CD4-positive, CD25-positive, alpha-beta regulatory T cell (primary cell): Measurements from ENCODE around the gene METTL14. TPM values are rescaled to one million over a fixed set of nuclear protein-coding genes. Genes with fewer than 3 reads are reported as not detected.

ENCODE experiments used
- ATAC-seq, 2 donors: fragments of 150-1000 bp; cut with Tn5 transposase; one replicate each; pipeline ENCODE4 v1.10.0; 2021; ENCODE audit warnings: low read depth in 2 of 2, moderate number of reproducible peaks in 2 of 2, moderate library complexity in 1 of 2
- DNase-seq, 3 donors: peaks; one replicate each; pipeline versions ENCODE4 v3.0.0 to v3.0.0-alpha.2; 2012 to 2022; ENCODE audit warnings: mixed read lengths in 1 of 3
- H3K27ac ChIP-seq: one replicate; pipeline ENCODE4 v1.7.0; 2013; ENCODE audit warnings: mild to moderate bottlenecking, low read length; ENCODE audit not compliant: insufficient read depth, poor library complexity, severe bottlenecking
- H3K27me3 ChIP-seq: one replicate; pipeline ENCODE4 v1.7.0; 2013; ENCODE audit warnings: low read length; ENCODE audit not compliant: control insufficient read depth, insufficient read depth
- H3K36me3 ChIP-seq: one replicate; pipeline ENCODE4 v1.7.0; 2013; ENCODE audit warnings: mild to moderate bottlenecking, low read length, moderate library complexity; ENCODE audit not compliant: control insufficient read depth, insufficient read depth
- H3K4me1 ChIP-seq: 2 replicates; pipeline ENCODE4 v1.7.0; 2013; ENCODE audit warnings: mild to moderate bottlenecking, low read length; ENCODE audit not compliant: insufficient read depth, control insufficient read depth, poor library complexity, severe bottlenecking
- H3K4me3 ChIP-seq: one replicate; pipeline ENCODE4 v1.7.0; 2013; ENCODE audit warnings: low read depth, mild to moderate bottlenecking, low read length, moderate library complexity
- H3K9me3 ChIP-seq, 2 experiments: 1 replicate in 1 of 2; 2 replicates in 1 of 2; pipeline ENCODE4 v1.7.0; 2013; ENCODE audit warnings: low read length in 2 of 2, mild to moderate bottlenecking in 1 of 2, moderate library complexity in 1 of 2; ENCODE audit not compliant: control insufficient read depth in 2 of 2
- H3K27ac Mint-ChIP-seq, 3 donors: one replicate each; pipeline ENCODE4 v1.8.0; 2020 to 2022; ENCODE audit warnings: mild to moderate bottlenecking in 3 of 3, mixed read lengths in 3 of 3, moderate library complexity in 2 of 3
- H3K27me3 Mint-ChIP-seq: one replicate; pipeline ENCODE4 v1.8.0; 2022; ENCODE audit warnings: mild to moderate bottlenecking, mixed read lengths
- H3K36me3 Mint-ChIP-seq: one replicate; pipeline ENCODE4 v1.8.0; 2020; ENCODE audit warnings: mixed read lengths
- H3K4me1 Mint-ChIP-seq, 4 donors: one replicate each; pipeline ENCODE4 v1.8.0; 2020 to 2022; ENCODE audit warnings: mixed read lengths in 4 of 4, mild to moderate bottlenecking in 1 of 4
- H3K4me3 Mint-ChIP-seq, 4 donors: one replicate each; pipeline ENCODE4 v1.8.0; 2020 to 2022; ENCODE audit warnings: mild to moderate bottlenecking in 4 of 4, mixed read lengths in 4 of 4, moderate library complexity in 3 of 4
- H3K9me3 Mint-ChIP-seq, 7 donors: one replicate each; pipeline ENCODE4 v1.8.0; 2020 to 2022; ENCODE audit warnings: mixed read lengths in 7 of 7, mild to moderate bottlenecking in 3 of 7, moderate library complexity in 2 of 7
- polyA plus RNA-seq, 4 donors: library from polyadenylated mRNA; unstranded; fragments of 300-500 nt; fragmentation: Illumina TruSeq; gene quantifications; one replicate each; pipeline ENCODE4 v1.2.3, GENCODE V29; 2021
- total RNA-seq: library from RNA; stranded (reverse); gene quantifications from one replicate; pipeline ENCODE4 v1.2.3, GENCODE V29; 2022

METTL14 gene
- total and polyA plus RNA-seq, 5 donors from 2014 or later = 36.4 to 52.3 (median 42.0) TPM

- peaks cover 6% of the 10 kb centered on the region for H3K36me3 ChIP-seq
- ATAC-seq = no peak
- peak in 1 of 3 donors; percentile 12 for DNase-seq
- peaks cover 6% of the 10 kb centered on the region for H3K36me3 Mint-ChIP-seq
- H3K27ac ChIP-seq = no peak overlapping the region
- peak overlapping the region in 3 of 4 donors; percentile 33 to 85 (median 85) for H3K4me3 Mint-ChIP-seq
- peaks cover 12% of the 10 kb centered on the region for H3K27me3 Mint-ChIP-seq
- H3K27me3 ChIP-seq = no peaks in the 10 kb centered on the region
- peaks cover 0 to 2% (median 0%) of the 10 kb centered on the region in 7 donors for H3K9me3 Mint-ChIP-seq
- H3K9me3 ChIP-seq = no peaks in the 10 kb centered on the region
- peaks cover 9 to 32% (median 25%) of the 10 kb centered on the region in 4 donors for H3K4me1 Mint-ChIP-seq
- H3K4me3 ChIP-seq = peak overlapping the region; percentile 7
- no peak overlapping the region for H3K27ac Mint-ChIP-seq
- H3K4me1 ChIP-seq = peaks cover 19% of the 10 kb centered on the region
These were observed 1.7 kb upstream of the METTL14 start for GRCh38 chr4:118683513-118683912.

- Histone ChIP-seq H3K36me3 (peaks cover 87% of the 10 kb centered on the region), H3K4me1 (no peaks in the 10 kb centered on the region), H3K27me3 (no peaks in the 10 kb centered on the region), H3K4me3 (no peak overlapping the region), H3K27ac (no peak overlapping the region), H3K9me3 (no peaks in the 10 kb centered on the region)
- Mint-ChIP-seq H3K9me3 (no peaks in the 10 kb centered on the region), H3K27ac (no peak overlapping the region), H3K4me1 (peaks cover 0 to 9% (median 3%) of the 10 kb centered on the region in 4 donors), H3K27me3 (no peaks in the 10 kb centered on the region), H3K4me3 (no peak overlapping the region), H3K36me3 (peaks cover 48% of the 10 kb centered on the region)
- DNase-seq (no peak), ATAC-seq (no peak)
These were observed 17.9 kb downstream of the METTL14 start for GRCh38 chr4:118703118-118703517.

- no peaks in the 10 kb centered on the region for H3K9me3 Mint-ChIP-seq
- Histone ChIP-seq H3K27ac (no peak overlapping the region), H3K4me3 (no peak overlapping the region), H3K9me3 (no peaks in the 10 kb centered on the region), H3K4me1 (no peaks in the 10 kb centered on the region), H3K36me3 (peaks cover 59% of the 10 kb centered on the region), H3K27me3 (no peaks in the 10 kb centered on the region)
- DNase-seq (no peak), ATAC-seq (no peak)
- H3K4me3 Mint-ChIP-seq = no peak overlapping the region
- H3K4me1 Mint-ChIP-seq = peaks cover 2 to 24% (median 6%) of the 10 kb centered on the region in 4 donors
- H3K27me3 Mint-ChIP-seq = no peaks in the 10 kb centered on the region
- no peak overlapping the region for H3K27ac Mint-ChIP-seq
- H3K36me3 Mint-ChIP-seq = peaks cover 43% of the 10 kb centered on the region
These were observed 25.9 kb downstream of the METTL14 start for GRCh38 chr4:118711052-118711451.

- peaks cover 31% of the 10 kb centered on the region for H3K36me3 Mint-ChIP-seq
- H3K9me3 Mint-ChIP-seq = no peaks in the 10 kb centered on the region
- no peaks in the 10 kb centered on the region for H3K27me3 Mint-ChIP-seq
- H3K4me1 ChIP-seq = no peaks in the 10 kb centered on the region
- H3K36me3 ChIP-seq = peaks cover 45% of the 10 kb centered on the region
- H3K9me3 ChIP-seq = no peaks in the 10 kb centered on the region
- DNase-seq (no peak), ATAC-seq (no peak)
- peaks cover 2 to 19% (median 5%) of the 10 kb centered on the region in 4 donors for H3K4me1 Mint-ChIP-seq
- H3K4me3 ChIP-seq = no peak overlapping the region
- H3K27ac ChIP-seq = no peak overlapping the region
- no peak overlapping the region for H3K4me3 Mint-ChIP-seq
- H3K27ac Mint-ChIP-seq = peak overlapping the region; percentile 9 to 87 (median 31)
- no peaks in the 10 kb centered on the region for H3K27me3 ChIP-seq
These were observed 27.7 kb downstream of the METTL14 start for GRCh38 chr4:118712872-118713271.

GRCh38 chr4:118714682-118715081 is 29.5 kb downstream of the METTL14 start:
- no peak overlapping the region for H3K4me3 ChIP-seq
- Mint-ChIP-seq H3K4me3 (no peak overlapping the region), H3K27me3 (no peaks in the 10 kb centered on the region), H3K27ac (no peak overlapping the region), H3K9me3 (no peaks in the 10 kb centered on the region), H3K36me3 (peaks cover 28% of the 10 kb centered on the region), H3K4me1 (peaks cover 0 to 8% (median 4%) of the 10 kb centered on the region in 4 donors)
- no peaks in the 10 kb centered on the region for H3K9me3 ChIP-seq
- ATAC-seq (no peak), DNase-seq (no peak)
- no peaks in the 10 kb centered on the region for H3K4me1 ChIP-seq
- no peaks in the 10 kb centered on the region for H3K27me3 ChIP-seq
- no peak overlapping the region for H3K27ac ChIP-seq
- H3K36me3 ChIP-seq = peaks cover 28% of the 10 kb centered on the region

- H3K4me3 ChIP-seq = no peak overlapping the region
- Mint-ChIP-seq H3K9me3 (no peaks in the 10 kb centered on the region), H3K4me3 (no peak overlapping the region), H3K27ac (peak overlapping the region in 1 of 3 donors; percentile 51), H3K27me3 (no peaks in the 10 kb centered on the region), H3K36me3 (peaks cover 16% of the 10 kb centered on the region), H3K4me1 (peaks cover 0 to 8% (median 3%) of the 10 kb centered on the region in 4 donors)
- ATAC-seq = no peak
- H3K27me3 ChIP-seq = no peaks in the 10 kb centered on the region
- no peak for DNase-seq
- peaks cover 16% of the 10 kb centered on the region for H3K36me3 ChIP-seq
- H3K4me1 ChIP-seq = no peaks in the 10 kb centered on the region
- no peaks in the 10 kb centered on the region for H3K9me3 ChIP-seq
- no peak overlapping the region for H3K27ac ChIP-seq
These were observed 31.1 kb downstream of the METTL14 start for GRCh38 chr4:118716304-118716703.

- ATAC-seq = no peak
- Histone ChIP-seq H3K27ac (no peak overlapping the region), H3K4me1 (no peaks in the 10 kb centered on the region), H3K9me3 (no peaks in the 10 kb centered on the region), H3K36me3 (peaks cover 9% of the 10 kb centered on the region), H3K27me3 (no peaks in the 10 kb centered on the region), H3K4me3 (no peak overlapping the region)
- no peak for DNase-seq
- Mint-ChIP-seq H3K9me3 (no peaks in the 10 kb centered on the region), H3K36me3 (peaks cover 8% of the 10 kb centered on the region), H3K27me3 (no peaks in the 10 kb centered on the region), H3K4me1 (peaks cover 0 to 5% (median 2%) of the 10 kb centered on the region in 4 donors), H3K4me3 (no peak overlapping the region), H3K27ac (no peak overlapping the region)
These were observed 33.4 kb downstream of the METTL14 start for GRCh38 chr4:118718511-118719170.

GRCh38 chr4:118721752-118722151 is 36.6 kb downstream of the METTL14 start:
- Mint-ChIP-seq H3K36me3 (peaks cover 20% of the 10 kb centered on the region), H3K9me3 (no peaks in the 10 kb centered on the region), H3K27me3 (no peaks in the 10 kb centered on the region), H3K27ac (no peak overlapping the region), H3K4me3 (no peak overlapping the region), H3K4me1 (peaks cover 0 to 13% (median 4%) of the 10 kb centered on the region in 4 donors)
- H3K4me1 ChIP-seq = no peaks in the 10 kb centered on the region
- H3K9me3 ChIP-seq = no peaks in the 10 kb centered on the region
- no peak overlapping the region for H3K4me3 ChIP-seq
- H3K27me3 ChIP-seq = no peaks in the 10 kb centered on the region
- no peak for ATAC-seq
- no peak for DNase-seq
- H3K36me3 ChIP-seq = peaks cover 28% of the 10 kb centered on the region
- H3K27ac ChIP-seq = no peak overlapping the region
